GM12801 (cell line): ENCODE data around the gene AXDND1.

Experiments
- TF ChIP-seq, protein P1 (sequence below): IDR thresholded peaks from one replicate; pipeline ENCODE4 v1.5.1; 2011; ENCODE audit warnings: control low read depth; ENCODE audit not compliant: insufficient read length; ENCODE audit errors: extremely low read depth

Gene AXDND1

DNA sequence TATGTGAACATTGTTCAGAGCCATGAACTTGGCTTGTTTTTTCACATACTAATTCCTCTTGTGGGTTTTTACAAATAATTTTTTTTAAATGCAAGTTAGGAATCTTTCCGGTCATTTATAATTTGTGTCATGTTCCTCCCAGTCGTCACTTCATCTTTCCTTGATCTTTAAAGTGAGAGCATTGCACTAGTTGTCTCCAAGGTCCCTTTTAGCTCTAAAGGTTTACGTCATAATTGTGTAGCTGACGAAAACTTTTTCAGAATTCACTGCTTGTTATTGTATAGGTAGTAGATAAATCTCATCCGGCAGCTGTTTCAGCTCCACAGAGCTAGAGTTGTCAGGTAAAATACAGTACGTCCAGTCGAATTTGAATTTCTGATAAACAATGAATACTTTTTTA is 38.6 kb upstream of the AXDND1 start:
- TF ChIP-seq, protein P1, sequence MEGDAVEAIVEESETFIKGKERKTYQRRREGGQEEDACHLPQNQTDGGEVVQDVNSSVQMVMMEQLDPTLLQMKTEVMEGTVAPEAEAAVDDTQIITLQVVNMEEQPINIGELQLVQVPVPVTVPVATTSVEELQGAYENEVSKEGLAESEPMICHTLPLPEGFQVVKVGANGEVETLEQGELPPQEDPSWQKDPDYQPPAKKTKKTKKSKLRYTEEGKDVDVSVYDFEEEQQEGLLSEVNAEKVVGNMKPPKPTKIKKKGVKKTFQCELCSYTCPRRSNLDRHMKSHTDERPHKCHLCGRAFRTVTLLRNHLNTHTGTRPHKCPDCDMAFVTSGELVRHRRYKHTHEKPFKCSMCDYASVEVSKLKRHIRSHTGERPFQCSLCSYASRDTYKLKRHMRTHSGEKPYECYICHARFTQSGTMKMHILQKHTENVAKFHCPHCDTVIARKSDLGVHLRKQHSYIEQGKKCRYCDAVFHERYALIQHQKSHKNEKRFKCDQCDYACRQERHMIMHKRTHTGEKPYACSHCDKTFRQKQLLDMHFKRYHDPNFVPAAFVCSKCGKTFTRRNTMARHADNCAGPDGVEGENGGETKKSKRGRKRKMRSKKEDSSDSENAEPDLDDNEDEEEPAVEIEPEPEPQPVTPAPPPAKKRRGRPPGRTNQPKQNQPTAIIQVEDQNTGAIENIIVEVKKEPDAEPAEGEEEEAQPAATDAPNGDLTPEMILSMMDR = no peak

DNA sequence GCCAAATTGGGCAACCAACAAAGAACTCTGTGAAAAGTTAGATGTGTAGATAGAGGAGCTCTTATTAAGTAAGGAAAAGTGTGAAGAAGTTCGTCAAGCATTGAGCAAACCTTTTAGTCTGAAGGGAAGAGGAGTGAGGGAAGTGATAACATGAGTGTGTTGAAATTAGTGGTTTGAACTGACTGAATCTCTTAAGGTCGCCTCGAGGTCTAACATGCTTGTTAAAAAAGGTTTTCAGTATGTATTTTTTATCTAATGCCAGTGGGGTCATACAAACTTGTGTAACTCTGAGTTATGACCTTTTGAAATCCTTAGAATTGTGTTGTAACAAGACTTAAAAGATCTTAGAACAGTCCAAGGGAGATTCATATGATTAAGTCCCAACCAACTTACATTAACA is 38.1 kb upstream of the AXDND1 start:
- TF ChIP-seq, protein P1 = no peak

DNA sequence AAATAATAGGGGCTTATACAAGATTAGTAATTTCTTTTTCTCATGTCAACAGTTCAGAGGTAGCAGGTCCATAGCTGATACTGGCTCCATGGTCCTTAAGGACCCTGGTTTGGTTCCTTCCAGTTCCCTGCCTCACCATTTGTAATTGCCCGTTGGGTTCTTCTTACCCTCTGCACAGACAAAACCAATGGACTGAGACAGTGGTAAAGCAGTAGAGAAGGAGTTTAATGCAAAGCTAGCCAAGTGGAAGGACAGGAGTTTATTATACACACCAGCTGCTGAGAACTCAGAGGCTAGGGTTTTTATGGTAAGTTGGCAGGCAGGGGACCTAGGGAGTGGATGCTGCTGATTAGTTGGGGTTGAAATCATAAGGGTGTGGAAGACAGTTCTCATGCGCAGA is 35.9 kb upstream of the AXDND1 start:
- TF ChIP-seq, protein P1 = no peak

DNA sequence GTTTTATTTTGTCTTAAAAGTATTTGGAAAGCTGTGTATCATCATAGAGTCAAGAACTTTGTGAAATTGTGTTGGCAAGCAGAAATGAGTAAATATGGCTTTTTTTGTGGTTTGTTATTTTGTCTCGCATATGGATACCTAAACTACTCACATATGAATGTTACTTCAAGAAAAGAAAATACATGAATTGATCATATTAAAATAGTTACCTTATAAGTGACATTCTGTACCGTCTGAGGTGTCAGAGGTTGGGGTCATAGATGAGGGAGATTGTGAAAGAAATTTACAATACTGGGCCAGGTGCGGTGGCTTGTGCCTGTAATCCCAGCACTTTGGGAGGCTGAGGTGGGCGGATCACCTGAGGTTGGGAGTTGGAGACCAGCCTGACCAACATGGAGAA is 31.3 kb upstream of the AXDND1 start:
- TF ChIP-seq, protein P1 = no peak

DNA sequence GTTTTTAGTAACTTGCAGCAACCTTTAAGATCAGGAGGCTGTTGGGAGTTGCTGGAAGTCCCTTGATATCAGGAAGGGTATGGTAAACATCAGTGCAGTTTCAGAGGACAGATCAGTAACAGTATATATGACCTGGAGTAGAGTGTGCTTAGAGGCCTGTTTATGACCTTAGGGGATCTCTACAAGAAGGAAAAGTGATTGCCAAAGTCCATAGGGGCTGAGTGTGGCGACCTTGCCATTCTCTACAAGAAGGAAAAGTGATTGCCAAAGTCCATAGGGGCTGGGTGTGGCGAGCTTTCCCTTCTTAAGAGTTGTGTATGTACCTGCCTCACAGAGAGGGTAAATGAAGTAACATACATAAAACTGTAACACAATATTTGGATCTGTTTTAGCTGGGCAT is 28.5 kb upstream of the AXDND1 start:
- TF ChIP-seq, protein P1 = no peak

DNA sequence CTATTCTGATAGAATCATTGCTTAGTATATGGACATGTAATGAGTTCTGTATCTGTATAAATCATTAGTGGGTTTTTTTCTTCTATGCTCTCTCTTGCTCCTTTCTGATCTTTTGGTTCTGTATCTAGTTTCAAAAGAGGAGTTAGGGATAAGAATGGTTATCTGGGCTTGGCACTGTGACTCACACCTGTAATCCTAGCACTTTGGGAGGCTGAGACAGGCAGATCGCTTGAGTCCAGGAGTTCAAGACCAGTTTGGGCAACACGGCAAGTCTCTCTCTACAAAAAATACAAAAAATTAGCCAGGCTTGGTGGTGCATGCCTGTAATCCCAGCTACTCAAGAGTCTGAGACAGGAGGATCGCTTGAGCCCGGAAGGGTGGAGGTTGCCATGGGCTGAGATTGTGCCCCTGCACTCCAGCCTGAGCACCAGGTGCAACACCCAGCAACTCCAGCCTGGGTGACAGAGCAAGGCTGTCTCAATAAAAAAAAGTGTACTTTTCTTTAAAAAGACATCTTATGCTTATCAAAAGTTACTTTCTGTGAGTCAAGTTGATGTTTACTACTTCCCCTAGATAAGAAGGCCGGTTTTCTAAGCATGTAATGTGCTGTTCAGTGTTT is 27.7 kb upstream of the AXDND1 start:
- TF ChIP-seq, protein P1 = no peak

DNA sequence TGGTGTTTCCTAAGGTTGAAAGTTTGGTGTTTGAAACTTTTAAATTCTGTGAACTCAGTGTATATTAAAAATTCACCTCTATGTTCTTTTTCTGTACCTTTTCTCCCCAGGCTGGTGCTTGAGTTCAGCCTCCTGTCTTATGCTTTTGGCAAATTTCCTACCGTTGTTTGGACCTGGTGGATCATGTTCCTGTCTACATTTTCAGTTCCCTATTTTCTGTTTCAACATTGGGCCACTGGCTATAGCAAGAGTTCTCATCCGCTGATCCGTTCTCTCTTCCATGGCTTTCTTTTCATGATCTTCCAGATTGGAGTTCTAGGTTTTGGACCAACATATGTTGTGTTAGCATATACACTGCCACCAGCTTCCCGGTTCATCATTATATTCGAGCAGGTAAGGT is 24.9 kb upstream of the AXDND1 start:
- TF ChIP-seq, protein P1 = no peak

DNA sequence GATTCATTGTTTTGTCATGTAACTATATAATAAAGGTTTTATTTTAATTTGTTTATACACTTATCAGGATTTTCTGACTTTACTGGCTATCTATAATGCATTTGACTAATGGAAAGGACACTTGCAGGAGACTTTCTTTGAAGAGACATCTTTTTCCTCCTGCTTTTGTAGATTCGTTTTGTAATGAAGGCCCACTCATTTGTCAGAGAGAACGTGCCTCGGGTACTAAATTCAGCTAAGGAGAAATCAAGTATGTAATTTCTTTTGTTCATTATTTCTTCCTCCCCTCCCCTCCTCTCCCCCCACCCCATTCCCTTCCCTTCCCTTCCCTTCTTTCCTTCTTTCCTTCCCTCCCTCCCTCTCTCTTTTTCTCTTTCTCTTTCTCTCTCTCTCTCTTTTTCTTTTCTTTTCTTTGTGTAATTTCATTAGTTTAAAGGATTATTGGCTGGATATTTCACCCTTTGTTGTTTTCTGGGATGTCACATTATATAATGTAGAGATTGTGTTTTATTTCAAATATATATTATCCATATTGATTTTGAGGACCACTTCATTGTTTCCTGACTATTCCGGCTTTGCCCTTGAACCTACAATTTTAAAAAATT is 23.7 kb upstream of the AXDND1 start:
- TF ChIP-seq, protein P1 = no peak
